Bronchial epithelial cell (primary cell): ENCODE data around the gene GMDS. TPM values are rescaled to one million over a fixed set of nuclear protein-coding genes. Genes with fewer than 3 reads are reported as not detected.
A peak's percentile ranks its signal among the peaks of the same experiment; 100 is the strongest.
"Not testable (repeated sequence)": the region's sequence is repeated elsewhere in the genome, so short reads cannot be mapped to it uniquely, and the experiment has no call there.

ENCODE experiments used
- DNase-seq: peaks from one replicate; pipeline ENCODE4 v3.0.0-alpha.2; 2010; ENCODE audit warnings: low read depth
- FAIRE-seq: peaks from 2 replicates; lab custom pipeline; 2011; peaks lifted over from hg19 to GRCh38; lab: Jason Lieb, UNC
- H3K27me3 ChIP-seq: 2 replicates; pipeline ENCODE4 v1.5.1; 2011; ENCODE audit warnings: low read length; ENCODE audit not compliant: control insufficient read depth, insufficient read depth
- H3K36me3 ChIP-seq: 2 replicates; pipeline ENCODE4 v1.5.1; 2011; ENCODE audit warnings: low read length; ENCODE audit not compliant: control insufficient read depth, insufficient read depth
- H3K4me3 ChIP-seq: 2 replicates; pipeline ENCODE4 v1.5.1; 2011; ENCODE audit warnings: mild to moderate bottlenecking, low read depth, low read length, control low read depth
- CTCF ChIP-seq: IDR thresholded peaks from 2 replicates; pipeline ENCODE4 v1.5.1; 2011; ENCODE audit warnings: mild to moderate bottlenecking, moderate library complexity, low read length, control low read depth, inconsistent platforms; ENCODE audit not compliant: insufficient read depth, severe bottlenecking
- total RNA-seq: library from RNA; depleted of rRNA; stranded (reverse); fragments of >200 nt; gene quantifications from 2 replicates; pipeline ENCODE4 v1.2.1, GENCODE V29; 2014

GMDS gene
- total RNA-seq, 1 donor from 2014 or later: 8.2 TPM

GRCh38 chr6:1759870-1760269 is 485.5 kb downstream of the GMDS start:
- Histone ChIP-seq H3K27me3 (no peaks in the 10 kb centered on the region), H3K4me3 (no peak overlapping the region), H3K36me3 (no peaks in the 10 kb centered on the region)
- DNase-seq: no peak
- FAIRE-seq: no peak
- no peak for TF ChIP-seq CTCF

GRCh38 chr6:1758076-1758679 is 487.2 kb downstream of the GMDS start:
- no peaks in the 10 kb centered on the region for H3K27me3 ChIP-seq
- FAIRE-seq (no peak), DNase-seq (peak; percentile 40)
- TF ChIP-seq CTCF: no peak
- H3K4me3 ChIP-seq: no peak overlapping the region
- no peaks in the 10 kb centered on the region for H3K36me3 ChIP-seq

GRCh38 chr6:1757131-1757530 is 488.3 kb downstream of the GMDS start:
- Histone ChIP-seq H3K36me3 (no peaks in the 10 kb centered on the region), H3K4me3 (no peak overlapping the region), H3K27me3 (no peaks in the 10 kb centered on the region)
- TF ChIP-seq CTCF: no peak
- DNase-seq (no peak), FAIRE-seq (no peak)

GRCh38 chr6:1756472-1757129 is 488.8 kb downstream of the GMDS start:
- TF ChIP-seq CTCF: no peak
- DNase-seq (no peak), FAIRE-seq (no peak)
- Histone ChIP-seq H3K4me3 (no peak overlapping the region), H3K36me3 (no peaks in the 10 kb centered on the region), H3K27me3 (no peaks in the 10 kb centered on the region)

- not testable (repeated sequence) for DNase-seq, H3K4me3 ChIP-seq, FAIRE-seq
These were observed 494.3 kb downstream of the GMDS start for GRCh38 chr6:1751063-1751462.

GRCh38 chr6:1749041-1749440 is 496.4 kb downstream of the GMDS start:
- H3K27me3 ChIP-seq: no peaks in the 10 kb centered on the region
- DNase-seq (no peak), FAIRE-seq (no peak)
- TF ChIP-seq CTCF: no peak
- H3K36me3 ChIP-seq: no peaks in the 10 kb centered on the region
- no peak overlapping the region for H3K4me3 ChIP-seq

More at GRCh38 chr6:1751063-1751462, 494.3 kb downstream of the GMDS start:
- not testable (repeated sequence) for H3K27me3 ChIP-seq, H3K36me3 ChIP-seq
